ENCODE data around the gene SH2D2A. TPM values are rescaled to one million over a fixed set of nuclear protein-coding genes. Genes with fewer than 3 reads are reported as not detected.

The SH2D2A gene
- total RNA-seq, 1 experiment from 2014 or later: 2.9 TPM

DNA sequence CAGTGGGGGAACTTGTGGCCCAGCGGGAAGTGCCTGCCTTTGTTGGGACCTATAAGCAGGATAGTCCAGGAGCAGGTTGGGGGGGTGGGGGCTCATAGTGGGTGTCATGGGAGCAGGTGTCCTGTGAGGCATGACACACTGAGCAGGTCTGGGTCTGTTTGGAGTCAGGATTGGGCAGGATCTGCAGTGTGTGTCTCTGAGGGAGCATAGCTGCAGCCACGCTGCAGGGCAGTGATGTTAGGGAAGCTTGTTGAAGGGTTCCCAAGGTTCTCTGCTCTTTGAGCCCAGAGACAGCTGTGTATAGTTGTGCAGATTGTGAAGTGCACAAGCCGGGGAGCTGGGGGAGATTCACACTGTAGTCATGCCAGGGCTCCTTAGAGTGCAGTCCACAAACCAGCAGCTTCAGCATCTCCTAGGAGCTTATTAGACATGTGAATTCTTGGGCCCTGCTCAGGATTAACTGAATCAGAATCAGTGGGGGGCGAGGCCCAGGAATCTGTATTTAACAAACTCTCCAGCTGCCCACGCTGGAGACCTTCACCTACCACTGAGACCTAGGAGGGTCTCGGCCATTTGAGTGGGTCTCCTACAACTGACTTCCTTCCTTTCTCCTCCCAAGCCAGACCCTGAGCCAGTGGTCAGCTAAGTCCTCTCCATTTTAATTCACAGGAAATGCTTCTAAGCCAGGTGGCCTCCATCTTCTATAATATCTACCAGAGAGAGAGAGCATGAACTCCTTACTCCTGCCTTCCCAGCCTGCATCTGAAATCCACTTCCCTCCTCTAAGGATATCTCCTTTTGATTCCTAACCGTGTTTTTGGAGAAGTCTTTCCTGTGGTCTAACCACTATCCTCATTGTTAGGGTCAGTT is 31.2 kb upstream of the SH2D2A start:
- Mint-ChIP-seq H3K4me1 (ENCODE audit: low read depth, unreplicated experiment) (no peaks in the 10 kb centered on the region), H3K9me3 (ENCODE audit: low read depth, unreplicated experiment) (peaks cover 2% of the 10 kb centered on the region), H3K4me3 (ENCODE audit: low read depth, unreplicated experiment) (no peak overlapping the region), H3K27ac (ENCODE audit: unreplicated experiment) (no peak overlapping the region), H3K36me3 (ENCODE audit: insufficient read depth, unreplicated experiment) (no peaks in the 10 kb centered on the region), H3K27me3 (ENCODE audit: unreplicated experiment) (peaks cover 82% of the 10 kb centered on the region)
- CTCF ChIA-PET: interaction anchor here (1.0 kb wide), 1 partner anchor 12 kb away, joined by 4 read pairs; no protein-coding TSS in a partner anchor
- intact Hi-C loops (cut with micrococcal nuclease; ENCODE audit: unreplicated experiment): no loop called here
- TF ChIP-seq CTCF (IDR thresholded peaks at IDR 0.05; ENCODE audit: unreplicated experiment): no peak
- no peak for DNase-seq
- BruUV-seq (replicated peaks): no TSS peak

DNA sequence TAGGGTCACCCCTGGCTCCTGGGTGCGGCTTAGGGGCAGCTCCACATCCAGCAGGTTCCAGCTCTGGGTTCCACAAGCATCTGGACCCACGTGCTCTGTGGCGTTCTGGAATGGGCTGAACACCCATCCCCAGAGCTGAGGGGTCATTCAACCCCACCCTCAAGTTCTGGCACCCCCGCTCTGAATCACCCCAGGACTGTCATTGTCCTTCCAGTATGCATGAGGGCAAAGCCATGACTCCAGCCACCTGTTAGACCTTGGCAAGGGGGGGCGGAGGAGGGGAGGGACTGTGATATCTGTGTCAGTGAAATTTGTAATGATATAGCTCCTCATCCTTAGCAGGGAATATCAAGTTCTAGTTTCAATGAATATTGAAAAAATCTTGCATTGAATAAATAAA is 30.0 kb upstream of the SH2D2A start:
- Mint-ChIP-seq H3K9me3 (ENCODE audit: low read depth, unreplicated experiment) (peaks cover 2% of the 10 kb centered on the region), H3K27ac (ENCODE audit: unreplicated experiment) (no peak overlapping the region), H3K4me3 (ENCODE audit: low read depth, unreplicated experiment) (no peak overlapping the region), H3K27me3 (ENCODE audit: unreplicated experiment) (peaks cover 82% of the 10 kb centered on the region), H3K36me3 (ENCODE audit: insufficient read depth, unreplicated experiment) (no peaks in the 10 kb centered on the region), H3K4me1 (ENCODE audit: low read depth, unreplicated experiment) (no peaks in the 10 kb centered on the region)
- CTCF ChIA-PET: no interaction called here
- BruUV-seq (replicated peaks): no TSS peak
- intact Hi-C loops (cut with micrococcal nuclease; ENCODE audit: unreplicated experiment): no loop called here
- TF ChIP-seq CTCF (IDR thresholded peaks at IDR 0.05; ENCODE audit: unreplicated experiment): no peak
- DNase-seq: no peak

- H3K4me3 Mint-ChIP-seq (ENCODE audit: low read depth, unreplicated experiment): no peak overlapping the region
- no TSS peak for BruUV-seq (replicated peaks)
- H3K27me3 Mint-ChIP-seq (ENCODE audit: unreplicated experiment): peaks cover 82% of the 10 kb centered on the region
- H3K27ac Mint-ChIP-seq (ENCODE audit: unreplicated experiment): no peak overlapping the region
- H3K4me1 Mint-ChIP-seq (ENCODE audit: low read depth, unreplicated experiment): no peaks in the 10 kb centered on the region
- H3K36me3 Mint-ChIP-seq (ENCODE audit: insufficient read depth, unreplicated experiment): no peaks in the 10 kb centered on the region
- peaks cover 2% of the 10 kb centered on the region for H3K9me3 Mint-ChIP-seq (ENCODE audit: low read depth, unreplicated experiment)
- no peak for DNase-seq
- CTCF ChIA-PET: no interaction called here
- TF ChIP-seq CTCF (IDR thresholded peaks at IDR 0.05; ENCODE audit: unreplicated experiment): no peak
- intact Hi-C loops (cut with micrococcal nuclease; ENCODE audit: unreplicated experiment): no loop called here
Observed at GRCh38 chr1:156845953-156846545, 29.4 kb upstream of the SH2D2A start.

DNA sequence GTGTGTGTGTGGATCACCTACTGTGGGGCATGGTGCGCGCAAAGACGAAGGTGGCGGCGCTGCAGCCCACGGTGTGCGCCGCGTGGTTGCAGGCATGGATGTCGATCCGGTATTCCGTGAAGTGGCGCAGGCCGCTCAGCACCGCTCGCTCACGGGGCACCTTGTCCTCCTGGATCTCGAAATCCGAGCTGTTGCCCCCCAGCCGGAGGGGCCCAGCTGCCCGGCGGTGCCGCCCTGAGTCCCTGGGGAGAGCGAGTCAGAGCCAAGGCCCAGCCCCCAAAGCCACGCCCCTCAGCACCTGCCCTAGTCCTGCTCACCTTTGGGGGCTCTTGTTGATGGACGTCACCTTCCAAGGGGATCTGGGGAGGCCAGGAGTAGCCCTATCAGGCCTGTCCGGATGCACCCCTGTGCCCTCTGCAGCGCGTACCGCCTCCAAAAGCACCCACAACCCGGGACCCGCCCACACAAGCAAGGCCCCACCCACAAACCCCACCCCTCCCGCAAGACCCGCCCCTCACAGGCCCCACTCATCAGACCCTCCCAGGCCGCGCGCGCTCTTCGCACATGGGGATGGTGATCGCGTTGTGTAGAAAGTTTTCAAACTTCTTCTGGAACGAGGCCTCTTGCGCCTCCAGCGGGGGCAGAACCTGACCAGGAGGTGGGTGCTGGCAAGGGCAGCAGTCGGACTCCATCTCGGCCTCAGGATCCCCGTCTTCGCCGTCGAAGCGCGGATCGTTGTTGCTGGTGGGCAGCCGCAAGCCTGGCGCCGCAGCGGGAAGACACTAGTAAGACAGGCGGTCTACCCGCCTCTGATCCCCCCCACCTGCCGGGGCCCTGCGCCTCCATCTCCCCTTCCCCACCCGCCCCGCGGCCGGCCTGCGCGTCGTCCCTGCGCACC is 28.7 kb upstream of the SH2D2A start:
- no TSS peak for BruUV-seq (replicated peaks)

More for the DNA sequence above, 28.7 kb upstream of the SH2D2A start:
- Mint-ChIP-seq H3K27ac (ENCODE audit: unreplicated experiment) (no peak overlapping the region), H3K9me3 (ENCODE audit: low read depth, unreplicated experiment) (peaks cover 2% of the 10 kb centered on the region), H3K4me3 (ENCODE audit: low read depth, unreplicated experiment) (no peak overlapping the region), H3K27me3 (ENCODE audit: unreplicated experiment) (peaks cover 87% of the 10 kb centered on the region), H3K4me1 (ENCODE audit: low read depth, unreplicated experiment) (no peaks in the 10 kb centered on the region), H3K36me3 (ENCODE audit: insufficient read depth, unreplicated experiment) (no peaks in the 10 kb centered on the region)
- no peak for DNase-seq
- TF ChIP-seq CTCF (IDR thresholded peaks at IDR 0.05; ENCODE audit: unreplicated experiment): no peak
- CTCF ChIA-PET: interaction anchor here (0.6 kb wide), 1 partner anchor 17 kb away, joined by 4 read pairs; no protein-coding TSS in a partner anchor
- intact Hi-C loops (cut with micrococcal nuclease; ENCODE audit: unreplicated experiment): no loop called here

All from Calu3 (cell line).